Loucy (cell line): ENCODE measurements around the gene SSTR1.

Experiments
- H2AFZ ChIP-seq: fragments of 200-600 bp; sonication (generic); 2 replicates; pipeline ENCODE4 v1.6.0; 2016; ENCODE audit warnings: antibody characterized with exemption, mild to moderate bottlenecking, low read length, moderate library complexity
- H3F3A ChIP-seq: fragments of 200-600 bp; 2 replicates; pipeline ENCODE4 v1.6.0; 2016; ENCODE audit warnings: antibody characterized with exemption, low read depth, mild to moderate bottlenecking
- H3K27me3 ChIP-seq: fragments of 200-600 bp; sonication (generic); 2 replicates; pipeline ENCODE4 v1.6.1; 2014; ENCODE audit warnings: low read length, mild to moderate bottlenecking; ENCODE audit not compliant: insufficient read depth, poor library complexity, severe bottlenecking
- H3K36me3 ChIP-seq: fragments of 200-600 bp; sonication (generic); 2 replicates; pipeline ENCODE4 v1.6.1; 2016; ENCODE audit warnings: low read length; ENCODE audit not compliant: insufficient read depth
- H3K4me1 ChIP-seq: fragments of 200-600 bp; sonication (generic); 2 replicates; pipeline ENCODE4 v1.5.1; 2014; ENCODE audit warnings: low read length, mild to moderate bottlenecking; ENCODE audit not compliant: insufficient read depth, poor library complexity, severe bottlenecking
- H3K4me2 ChIP-seq: fragments of 200-600 bp; sonication (generic); 2 replicates; pipeline ENCODE4 v1.6.0; 2014; ENCODE audit warnings: antibody characterized with exemption, low read length, low read depth, mild to moderate bottlenecking; ENCODE audit not compliant: poor library complexity, severe bottlenecking
- H3K4me3 ChIP-seq: fragments of 200-600 bp; sonication (generic); 2 replicates; pipeline ENCODE4 v1.5.1; 2014; ENCODE audit warnings: low read length, mild to moderate bottlenecking, mixed read lengths; ENCODE audit not compliant: poor library complexity, severe bottlenecking
- H3K79me2 ChIP-seq: fragments of 200-600 bp; sonication (generic); 2 replicates; pipeline ENCODE4 v1.6.1; 2014; ENCODE audit warnings: low read length; ENCODE audit not compliant: insufficient read depth
- H3K9ac ChIP-seq: fragments of 200-600 bp; sonication (generic); 2 replicates; pipeline ENCODE4 v1.6.0; 2014; ENCODE audit warnings: mild to moderate bottlenecking, low read depth, low read length, moderate library complexity; ENCODE audit not compliant: poor library complexity, severe bottlenecking
- H3K9me2 ChIP-seq: fragments of 200-600 bp; sonication (generic); replicated peaks from 2 replicates; pipeline ENCODE4 v1.6.1; 2016; ENCODE audit warnings: low read depth, low read length, mixed read lengths
- H3K9me3 ChIP-seq: fragments of 200-600 bp; sonication (generic); 2 replicates; pipeline ENCODE4 v1.6.1; 2014; ENCODE audit warnings: mild to moderate bottlenecking, antibody characterized with exemption, low read length, low read depth; ENCODE audit not compliant: insufficient read depth
- H4K20me1 ChIP-seq: fragments of 200-600 bp; sonication (generic); 2 replicates; pipeline ENCODE4 v1.6.0; 2014; ENCODE audit warnings: antibody characterized with exemption, low read length, mild to moderate bottlenecking; ENCODE audit not compliant: insufficient read depth, poor library complexity, severe bottlenecking
- CTCF ChIP-seq: fragments of 200-600 bp; sonication (generic); conservative IDR thresholded peaks from 2 replicates; pipeline ENCODE4 v1.5.1; 2014; ENCODE audit warnings: mild to moderate bottlenecking, antibody characterized with exemption, low read length
- EZH2phosphoT487 ChIP-seq: fragments of 200-600 bp; IDR thresholded peaks from 2 replicates; pipeline ENCODE4 v1.6.1; 2018; ENCODE audit warnings: antibody characterized with exemption, mild to moderate bottlenecking, moderate library complexity, borderline replicate concordance

Gene SSTR1

GRCh38 chr14:38197001-38197783 lies 10.5 kb upstream of the SSTR1 start:
- Histone ChIP-seq H3K36me3 (no peaks in the 10 kb centered on the region), H3K9me3 (no peaks in the 10 kb centered on the region), H3K4me3 (no peak overlapping the region), H3K9ac (no peak overlapping the region), H3K9me2 (no peaks in the 10 kb centered on the region), H4K20me1 (no peaks in the 10 kb centered on the region), H3K4me1 (peaks cover 4% of the 10 kb centered on the region), H3K4me2 (peak overlapping the region; percentile 3), H3K27me3 (no peaks in the 10 kb centered on the region), H3K79me2 (no peaks in the 10 kb centered on the region), H3F3A (no peaks in the 10 kb centered on the region), H2AFZ (peak overlapping the region; percentile 61)
- TF ChIP-seq EZH2phosphoT487 (no peak), CTCF (peak; percentile 80)

- H3F3A ChIP-seq = no peaks in the 10 kb centered on the region
- no peaks in the 10 kb centered on the region for H3K9me3 ChIP-seq
- H3K4me3 ChIP-seq = no peak overlapping the region
- no peaks in the 10 kb centered on the region for H3K36me3 ChIP-seq
- no peak overlapping the region for H3K4me2 ChIP-seq
- no peaks in the 10 kb centered on the region for H4K20me1 ChIP-seq
- H3K27me3 ChIP-seq = no peaks in the 10 kb centered on the region
- H2AFZ ChIP-seq = no peak overlapping the region
- TF ChIP-seq EZH2phosphoT487 (no peak), CTCF (no peak)
- no peak overlapping the region for H3K9ac ChIP-seq
- H3K79me2 ChIP-seq = no peaks in the 10 kb centered on the region
- H3K9me2 ChIP-seq = no peaks in the 10 kb centered on the region
- H3K4me1 ChIP-seq = peaks cover 4% of the 10 kb centered on the region
Observed at GRCh38 chr14:38197784-38198335, 9.8 kb upstream of the SSTR1 start.

- H3K9me3 ChIP-seq = no peaks in the 10 kb centered on the region
- no peak overlapping the region for H2AFZ ChIP-seq
- H3K4me3 ChIP-seq = no peak overlapping the region
- H3F3A ChIP-seq = no peaks in the 10 kb centered on the region
- H3K27me3 ChIP-seq = no peaks in the 10 kb centered on the region
- H3K9ac ChIP-seq = no peak overlapping the region
- no peaks in the 10 kb centered on the region for H4K20me1 ChIP-seq
- TF ChIP-seq EZH2phosphoT487 (no peak), CTCF (no peak)
- H3K4me2 ChIP-seq = no peak overlapping the region
- no peaks in the 10 kb centered on the region for H3K36me3 ChIP-seq
- H3K9me2 ChIP-seq = no peaks in the 10 kb centered on the region
- peaks cover 4% of the 10 kb centered on the region for H3K4me1 ChIP-seq
- no peaks in the 10 kb centered on the region for H3K79me2 ChIP-seq
Observed at GRCh38 chr14:38198425-38198824, 9.3 kb upstream of the SSTR1 start.
